PC-9 (cell line): ENCODE data around the gene CKMT2. TPM values are rescaled to one million over a fixed set of nuclear protein-coding genes. Genes with fewer than 3 reads are reported as not detected.

Experiments used
- BruUV-seq: library from RNA; stranded (reverse); fragments of 400-500 nt; replicated peaks from 2 replicates; lab custom pipeline; 2021; lab: Mats Ljungman, UMichigan
- CTCF ChIA-PET: fragments of 300-600 bp; sonication (Branson Sonifier 250); formaldehyde crosslinking; loops from one replicate; lab custom pipeline; 2022; ENCODE audit warnings: antibody characterized with exemption; lab: Charles Lee
- POLR2A ChIA-PET: fragments of 300-600 bp; sonication (Branson Sonifier 250); formaldehyde crosslinking; loops from one replicate; lab custom pipeline; 2022; ENCODE audit warnings: antibody characterized with exemption; ENCODE audit not compliant: unreplicated experiment; lab: Charles Lee
- DNase-seq, 2 experiments: peaks; one replicate each; pipeline versions ENCODE4 v3.0.0 to v3.0.0-alpha.2; 2015 to 2022; ENCODE audit warnings: mixed read lengths in 1 of 2
- H2AFZ ChIP-seq: fragments of 200-600 bp; sonication (generic); 2 replicates; pipeline ENCODE4 v1.8.1; 2017; ENCODE audit warnings: antibody characterized with exemption
- H3F3A ChIP-seq: fragments of 200-600 bp; sonication (generic); 2 replicates; pipeline ENCODE4 v1.8.1; 2017; ENCODE audit warnings: antibody characterized with exemption, mild to moderate bottlenecking, low read depth; ENCODE audit not compliant: insufficient read depth
- H3K27ac ChIP-seq: fragments of 200-600 bp; sonication (generic); 2 replicates; pipeline ENCODE4 v1.6.1; 2016; ENCODE audit warnings: mixed run types
- H3K27me3 ChIP-seq: fragments of 200-600 bp; sonication (generic); 2 replicates; pipeline ENCODE4 v1.6.1; 2016; ENCODE audit warnings: low read depth, mixed run types; ENCODE audit not compliant: insufficient read depth
- H3K36me3 ChIP-seq: fragments of 200-600 bp; sonication (generic); 2 replicates; pipeline ENCODE4 v1.6.1; 2016; ENCODE audit warnings: low read depth, mixed run types
- H3K4me1 ChIP-seq: fragments of 200-600 bp; sonication (generic); replicated peaks from 2 replicates; pipeline ENCODE4 v1.6.1; 2016; ENCODE audit warnings: mixed run types; ENCODE audit not compliant: insufficient read depth
- H3K4me2 ChIP-seq: fragments of 200-600 bp; sonication (generic); 2 replicates; pipeline ENCODE4 v1.6.1; 2017; ENCODE audit warnings: mixed run types
- H3K4me3 ChIP-seq: fragments of 200-600 bp; sonication (generic); 2 replicates; pipeline ENCODE4 v1.6.1; 2016; ENCODE audit warnings: mixed run types
- H3K79me2 ChIP-seq: fragments of 200-600 bp; sonication (generic); 2 replicates; pipeline ENCODE4 v1.6.1; 2017; ENCODE audit warnings: low read depth, mixed run types
- H3K9me2 ChIP-seq: fragments of 200-600 bp; sonication (generic); 2 replicates; pipeline ENCODE4 v1.8.1; 2017; ENCODE audit warnings: mild to moderate bottlenecking; ENCODE audit not compliant: insufficient read depth
- H3K9me3 ChIP-seq: fragments of 200-600 bp; sonication (generic); 2 replicates; pipeline ENCODE4 v1.8.1; 2016; ENCODE audit warnings: low read depth; ENCODE audit not compliant: insufficient read depth
- H4K20me1 ChIP-seq: fragments of 200-600 bp; sonication (generic); 2 replicates; pipeline ENCODE4 v1.8.1; 2017; ENCODE audit not compliant: insufficient read depth
- EZH2 ChIP-seq: fragments of 200-600 bp; sonication (generic); IDR thresholded peaks from 2 replicates; pipeline ENCODE4 v1.8.0; 2017; ENCODE audit warnings: antibody characterized with exemption, low read depth
- intact Hi-C: fragments of 100-400 bp; cut with micrococcal nuclease; formaldehyde crosslinking; loops from one replicate; pipeline ENCODE4 v1.10.0; 2022; ENCODE audit not compliant: unreplicated experiment
- total RNA-seq: library from RNA; stranded (reverse); gene quantifications from 2 replicates; pipeline ENCODE4 v1.2.3, GENCODE V29; 2021
- TF ChIP-seq, protein P1 (sequence below): fragments of 200-600 bp; sonication (generic); conservative IDR thresholded peaks from 2 replicates; pipeline ENCODE4 v1.6.1; 2017; ENCODE audit warnings: mixed run types, antibody characterized with exemption, mild to moderate bottlenecking, moderate library complexity

CKMT2 gene
- total RNA-seq, 1 experiment from 2014 or later = not detected

DNA sequence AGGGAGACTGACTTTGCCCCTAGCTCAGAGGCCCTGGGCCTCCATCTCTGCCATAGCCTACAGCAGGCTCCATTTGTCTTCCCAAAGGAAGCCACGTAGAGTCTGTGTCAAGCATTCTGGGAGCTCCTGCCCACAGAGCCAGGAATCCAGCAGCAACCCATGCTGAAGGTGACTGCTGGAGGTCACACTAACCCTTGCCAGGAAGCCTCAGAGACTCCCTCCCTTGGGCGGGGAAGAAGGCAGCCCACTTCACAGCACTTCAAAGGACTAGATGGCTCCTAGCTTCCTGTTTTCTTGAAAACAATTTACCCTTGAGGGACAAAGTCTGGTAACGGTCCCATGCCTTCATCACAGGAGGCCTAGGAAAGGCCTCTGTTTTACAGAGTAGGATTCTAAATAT is 1.7 kb downstream of the CKMT2 start:
- Histone ChIP-seq H2AFZ (no peak overlapping the region), H3K79me2 (no peaks in the 10 kb centered on the region), H3K9me2 (no peaks in the 10 kb centered on the region), H3K36me3 (no peaks in the 10 kb centered on the region), H4K20me1 (no peaks in the 10 kb centered on the region), H3K4me2 (no peak overlapping the region), H3K4me1 (no peaks in the 10 kb centered on the region), H3K27ac (no peak overlapping the region), H3F3A (no peaks in the 10 kb centered on the region), H3K9me3 (no peaks in the 10 kb centered on the region), H3K27me3 (no peaks in the 10 kb centered on the region), H3K4me3 (no peak overlapping the region)
- no TSS peak for BruUV-seq
- TF ChIP-seq EZH2 = no peak
- TF ChIP-seq, protein P1, sequence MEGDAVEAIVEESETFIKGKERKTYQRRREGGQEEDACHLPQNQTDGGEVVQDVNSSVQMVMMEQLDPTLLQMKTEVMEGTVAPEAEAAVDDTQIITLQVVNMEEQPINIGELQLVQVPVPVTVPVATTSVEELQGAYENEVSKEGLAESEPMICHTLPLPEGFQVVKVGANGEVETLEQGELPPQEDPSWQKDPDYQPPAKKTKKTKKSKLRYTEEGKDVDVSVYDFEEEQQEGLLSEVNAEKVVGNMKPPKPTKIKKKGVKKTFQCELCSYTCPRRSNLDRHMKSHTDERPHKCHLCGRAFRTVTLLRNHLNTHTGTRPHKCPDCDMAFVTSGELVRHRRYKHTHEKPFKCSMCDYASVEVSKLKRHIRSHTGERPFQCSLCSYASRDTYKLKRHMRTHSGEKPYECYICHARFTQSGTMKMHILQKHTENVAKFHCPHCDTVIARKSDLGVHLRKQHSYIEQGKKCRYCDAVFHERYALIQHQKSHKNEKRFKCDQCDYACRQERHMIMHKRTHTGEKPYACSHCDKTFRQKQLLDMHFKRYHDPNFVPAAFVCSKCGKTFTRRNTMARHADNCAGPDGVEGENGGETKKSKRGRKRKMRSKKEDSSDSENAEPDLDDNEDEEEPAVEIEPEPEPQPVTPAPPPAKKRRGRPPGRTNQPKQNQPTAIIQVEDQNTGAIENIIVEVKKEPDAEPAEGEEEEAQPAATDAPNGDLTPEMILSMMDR = no peak
- intact Hi-C loops = no loop called here
- no peak for DNase-seq
- POLR2A ChIA-PET = no interaction called here
- CTCF ChIA-PET = no interaction called here

DNA sequence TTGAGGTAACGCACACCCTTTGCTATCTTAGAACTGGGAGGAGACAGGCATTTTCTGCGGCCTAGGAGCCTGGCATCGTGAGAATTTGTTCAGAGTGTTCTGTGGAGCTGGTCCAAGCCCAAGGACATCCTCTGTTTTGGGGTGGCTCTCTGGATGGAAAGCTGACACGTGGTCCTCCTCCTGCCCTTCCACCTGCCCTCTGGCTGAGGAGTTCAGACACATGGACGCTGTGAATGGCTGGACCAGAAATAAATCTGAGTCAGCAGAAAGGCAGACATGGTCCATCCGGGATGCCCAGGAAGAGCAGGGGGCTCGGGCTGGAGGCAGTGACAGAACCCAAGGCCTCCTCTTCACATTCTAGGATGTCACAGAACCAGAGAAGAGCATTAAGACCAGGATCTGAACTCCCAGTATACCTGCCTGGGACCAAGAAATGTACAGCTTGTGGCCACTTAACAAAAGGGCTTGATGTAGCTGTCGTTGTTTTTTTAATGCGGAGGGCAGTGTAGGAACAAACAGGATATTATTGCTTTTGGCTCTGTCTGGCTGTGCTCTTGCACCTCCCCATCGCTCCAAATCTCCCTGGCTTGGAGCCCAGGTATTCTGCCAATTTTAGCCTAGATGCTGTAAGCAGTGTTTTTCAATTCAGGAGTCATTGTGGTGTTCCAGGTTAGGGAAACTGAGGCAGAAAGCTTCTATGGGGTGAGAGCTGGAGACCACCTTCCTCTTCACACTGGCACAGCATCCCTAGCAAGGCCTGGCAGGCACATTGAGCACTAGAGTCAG is 2.4 kb downstream of the CKMT2 start:
- Histone ChIP-seq H3K27ac (no peak overlapping the region), H3K4me2 (no peak overlapping the region), H3K4me3 (no peak overlapping the region), H3K36me3 (no peaks in the 10 kb centered on the region), H3K27me3 (no peaks in the 10 kb centered on the region), H2AFZ (no peak overlapping the region), H3K9me3 (no peaks in the 10 kb centered on the region), H3K4me1 (no peaks in the 10 kb centered on the region), H3K9me2 (no peaks in the 10 kb centered on the region), H4K20me1 (no peaks in the 10 kb centered on the region), H3K79me2 (no peaks in the 10 kb centered on the region), H3F3A (no peaks in the 10 kb centered on the region)
- DNase-seq = no peak
- no TSS peak for BruUV-seq
- ChIA-PET CTCF (no interaction called here), POLR2A (no interaction called here)
- TF ChIP-seq, protein P1 = no peak
- TF ChIP-seq EZH2 = no peak
- intact Hi-C loops = no loop called here

DNA sequence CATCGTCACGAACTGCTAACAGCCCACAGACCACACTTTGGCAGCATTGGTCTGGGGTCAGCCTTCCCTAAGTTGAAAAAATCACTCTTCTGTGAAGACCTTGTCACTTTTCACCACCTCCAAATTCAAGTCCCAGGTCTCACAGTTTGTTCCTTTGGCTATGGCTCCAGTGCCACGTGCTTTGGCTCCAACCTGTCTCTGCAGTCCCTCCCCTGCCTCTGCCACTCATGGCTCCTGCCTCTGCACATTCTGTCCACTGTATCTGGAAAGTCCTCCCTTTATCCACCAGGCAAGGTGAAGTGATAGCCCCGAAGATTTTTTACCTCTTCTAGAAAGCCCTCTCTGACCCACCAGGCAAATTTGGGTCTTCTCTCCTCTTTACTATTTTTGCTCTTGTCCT is 5.3 kb downstream of the CKMT2 start:
- ChIA-PET CTCF (no interaction called here), POLR2A (no interaction called here)
- no TSS peak for BruUV-seq
- H3K4me2 ChIP-seq = no peak overlapping the region
- no peak overlapping the region for H2AFZ ChIP-seq
- no peak overlapping the region for H3K27ac ChIP-seq
- DNase-seq = no peak
- H3K4me3 ChIP-seq = no peak overlapping the region
- H3K4me1 ChIP-seq = no peaks in the 10 kb centered on the region
- H3K27me3 ChIP-seq = no peaks in the 10 kb centered on the region
- H3K9me3 ChIP-seq = no peaks in the 10 kb centered on the region
- intact Hi-C loops = no loop called here
- H4K20me1 ChIP-seq = no peaks in the 10 kb centered on the region
- no peaks in the 10 kb centered on the region for H3K79me2 ChIP-seq
- H3K9me2 ChIP-seq = no peaks in the 10 kb centered on the region
- no peaks in the 10 kb centered on the region for H3K36me3 ChIP-seq
- no peaks in the 10 kb centered on the region for H3F3A ChIP-seq
- TF ChIP-seq EZH2 = no peak
- TF ChIP-seq, protein P1 = no peak
